Sciatic nerve (tissue), 2 donors: Measurements from ENCODE around the gene PKP3. TPM values are rescaled to one million over a fixed set of nuclear protein-coding genes. Genes with fewer than 3 reads are reported as not detected.
A peak's percentile ranks its signal among the peaks of the same experiment; 100 is the strongest.

Source experiments
- ATAC-seq: fragments of 200-7000 bp; cut with Tn5 transposase; one replicate; pipeline ENCODE4 v1.9.1; 2020; ENCODE audit warnings: mild to moderate bottlenecking, moderate library complexity
- DNase-seq: peaks from one replicate; pipeline ENCODE4 v3.0.0-alpha.2; 2020; ENCODE audit warnings: low spot score
- intact Hi-C: fragments of 100-400 bp; cut with DNase I; formaldehyde crosslinking; loops from one replicate; pipeline ENCODE4 v1.14.2; 2022
- total RNA-seq: library from RNA; stranded (reverse); fragmentation: NEBNext Ultra II Directional; extraction: Animal tissue kit (Norgen Biotek cat#: 25700); gene quantifications from one replicate; pipeline ENCODE4 v1.2.1, GENCODE V29; 2021
- donor health status: DM: no; HTN: no; CAD: no.
- donor health status: DM: no; HTN: no; CAD: no.

Gene PKP3
- total RNA-seq, 1 donor from 2014 or later, result 0.49 TPM

- intact Hi-C loops, result no loop called here
- ATAC-seq, result peak; percentile 93
- peak; percentile 99 for DNase-seq
These were observed 54.1 kb downstream of the PKP3 start for GRCh38 chr11:447923-448731.

- intact Hi-C loops, result no loop called here
- ATAC-seq (peak; percentile 92), DNase-seq (peak; percentile 98)
These were observed 56.1 kb downstream of the PKP3 start, which contains the start of gene PTDSS2 for GRCh38 chr11:449889-450808. Gene PTDSS2, plus strand, starts transcription at chr11:450279. Its CDS starts 177 bp downstream, at chr11:450456.

- intact Hi-C loops, result no loop called here
- ATAC-seq, result no peak
- DNase-seq, result peak; percentile 80
These were observed 56.9 kb downstream of the PKP3 start for GRCh38 chr11:450809-451451.

- no peak for DNase-seq
- ATAC-seq, result no peak
- intact Hi-C loops, result no loop called here
These were observed 57.7 kb downstream of the PKP3 start for GRCh38 chr11:451738-452137.

GRCh38 chr11:452203-452744, 58.3 kb downstream of the PKP3 start:
- DNase-seq, result no peak
- no peak for ATAC-seq
- intact Hi-C loops, result no loop called here

- intact Hi-C loops, result no loop called here
These were observed 59.0 kb downstream of the PKP3 start for GRCh38 chr11:452916-453527.

GRCh38 chr11:453564-453963, 59.6 kb downstream of the PKP3 start:
- DNase-seq (no peak), ATAC-seq (no peak)
- intact Hi-C loops, result no loop called here

More at GRCh38 chr11:452916-453527, 59.0 kb downstream of the PKP3 start:
- ATAC-seq (no peak), DNase-seq (no peak)

- DNase-seq (no peak), ATAC-seq (no peak)
- intact Hi-C loops, result no loop called here
These were observed 60.0 kb downstream of the PKP3 start for GRCh38 chr11:454043-454442.

Other genes with a start within 250 kb of the PKP3 start
- gene SCGB1C1, start 201.1 kb upstream of the PKP3 start, total RNA-seq, result not detected
- 48.1 TPM for gene BET1L, start 186.8 kb upstream of the PKP3 start, total RNA-seq
- 74.7 TPM for gene RIC8A, start 186.5 kb upstream of the PKP3 start, total RNA-seq
- gene SIRT3, start 157.9 kb upstream of the PKP3 start, total RNA-seq, result 21.7 TPM
- gene PSMD13, start 157.2 kb upstream of the PKP3 start, total RNA-seq, result 79.4 TPM
- gene NLRP6, start 115.8 kb upstream of the PKP3 start, total RNA-seq, result 0.36 TPM
- 60.3 TPM for gene PGGHG, start 105.1 kb upstream of the PKP3 start, total RNA-seq
- gene IFITM5, start 94.7 kb upstream of the PKP3 start, total RNA-seq, result not detected
- gene IFITM2, start 86.4 kb upstream of the PKP3 start, total RNA-seq, result 853 TPM
- gene IFITM1, start 80.2 kb upstream of the PKP3 start, total RNA-seq, result 344 TPM
- 1,044 TPM for gene IFITM3, start 73.3 kb upstream of the PKP3 start, total RNA-seq
- 32.2 TPM for gene B4GALNT4, start 24.7 kb upstream of the PKP3 start, total RNA-seq
- 51.6 TPM for gene SIGIRR, start 20.8 kb downstream of the PKP3 start, total RNA-seq
- 0.98 TPM for gene ANO9, start 47.8 kb downstream of the PKP3 start, total RNA-seq
- gene PTDSS2, start 56.1 kb downstream of the PKP3 start, total RNA-seq, result 33.1 TPM
- 134 TPM for gene RNH1, start 113.0 kb downstream of the PKP3 start, total RNA-seq
- 45.2 TPM for gene HRAS, start 141.4 kb downstream of the PKP3 start, total RNA-seq
- gene LRRC56, start 143.3 kb downstream of the PKP3 start, total RNA-seq, result 1.4 TPM
- 1.3 TPM for gene LMNTD2, start 166.5 kb downstream of the PKP3 start, total RNA-seq
- 7.5 TPM for gene RASSF7, start 166.8 kb downstream of the PKP3 start, total RNA-seq
- gene PHRF1, start 182.3 kb downstream of the PKP3 start, total RNA-seq, result 33.5 TPM
- 19.6 TPM for gene IRF7, start 221.7 kb downstream of the PKP3 start, total RNA-seq
- not detected for gene CDHR5, start 230.7 kb downstream of the PKP3 start, total RNA-seq
- gene SCT, start 233.0 kb downstream of the PKP3 start, total RNA-seq, result not detected
- 4.1 TPM for gene DRD4, start 243.1 kb downstream of the PKP3 start, total RNA-seq